Measurements from ENCODE around the gene CALCB. TPM values are rescaled to one million over a fixed set of nuclear protein-coding genes. Genes with fewer than 3 reads are reported as not detected.

CALCB gene
- total and polyA plus RNA-seq, 10 of the 15 experiments (the other 5 are each of a cell fraction or from before 2014, with no cell fraction given), result 0.09 to 0.28 (median 0.12) TPM; not detected in 3

GRCh38 chr11:15095736-15096228 lies 22.4 kb downstream of the CALCB start:
- TF ChIP-seq, protein P1, sequence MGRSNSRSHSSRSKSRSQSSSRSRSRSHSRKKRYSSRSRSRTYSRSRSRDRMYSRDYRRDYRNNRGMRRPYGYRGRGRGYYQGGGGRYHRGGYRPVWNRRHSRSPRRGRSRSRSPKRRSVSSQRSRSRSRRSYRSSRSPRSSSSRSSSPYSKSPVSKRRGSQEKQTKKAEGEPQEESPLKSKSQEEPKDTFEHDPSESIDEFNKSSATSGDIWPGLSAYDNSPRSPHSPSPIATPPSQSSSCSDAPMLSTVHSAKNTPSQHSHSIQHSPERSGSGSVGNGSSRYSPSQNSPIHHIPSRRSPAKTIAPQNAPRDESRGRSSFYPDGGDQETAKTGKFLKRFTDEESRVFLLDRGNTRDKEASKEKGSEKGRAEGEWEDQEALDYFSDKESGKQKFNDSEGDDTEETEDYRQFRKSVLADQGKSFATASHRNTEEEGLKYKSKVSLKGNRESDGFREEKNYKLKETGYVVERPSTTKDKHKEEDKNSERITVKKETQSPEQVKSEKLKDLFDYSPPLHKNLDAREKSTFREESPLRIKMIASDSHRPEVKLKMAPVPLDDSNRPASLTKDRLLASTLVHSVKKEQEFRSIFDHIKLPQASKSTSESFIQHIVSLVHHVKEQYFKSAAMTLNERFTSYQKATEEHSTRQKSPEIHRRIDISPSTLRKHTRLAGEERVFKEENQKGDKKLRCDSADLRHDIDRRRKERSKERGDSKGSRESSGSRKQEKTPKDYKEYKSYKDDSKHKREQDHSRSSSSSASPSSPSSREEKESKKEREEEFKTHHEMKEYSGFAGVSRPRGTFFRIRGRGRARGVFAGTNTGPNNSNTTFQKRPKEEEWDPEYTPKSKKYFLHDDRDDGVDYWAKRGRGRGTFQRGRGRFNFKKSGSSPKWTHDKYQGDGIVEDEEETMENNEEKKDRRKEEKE (IDR thresholded peaks at IDR 0.05), result no peak
- TF ChIP-seq ZSCAN29 (IDR thresholded peaks at IDR 0.05) (no peak), PAX5 (IDR thresholded peaks at IDR 0.05; ENCODE audit: borderline replicate concordance, low read depth, low read length) (no peak), CEBPB (IDR thresholded peaks at IDR 0.05; ENCODE audit: borderline replicate concordance in 1 of 2, low read depth in 2 of 2, low read length in 2 of 2) (no peak), KDM1A (IDR thresholded peaks at IDR 0.05; ENCODE audit: borderline replicate concordance) (no peak), WRNIP1 (IDR thresholded peaks at IDR 0.05; ENCODE audit: borderline replicate concordance, low read depth, low read length) (no peak), RELB (IDR thresholded peaks at IDR 0.05; ENCODE audit: low read depth) (no peak), ZNF274 (IDR thresholded peaks at IDR 0.05; ENCODE audit: insufficient read depth, insufficient read length) (no peak), TCF3 (IDR thresholded peaks at IDR 0.05; ENCODE audit: borderline replicate concordance, insufficient read depth, low read depth, low read length) (no peak), SIX5 (IDR thresholded peaks at IDR 0.05; ENCODE audit: low read depth, low read length, severe bottlenecking) (no peak), NFXL1 (IDR thresholded peaks at IDR 0.05; ENCODE audit: borderline replicate concordance) (no peak), IRF4 (IDR thresholded peaks at IDR 0.05; ENCODE audit: low read depth, low read length) (no peak), NR2F1 (conservative IDR thresholded peaks at IDR 0.05) (no peak), REST (IDR thresholded peaks at IDR 0.05; ENCODE audit: low read depth, low read length) (no peak), DPF2 (IDR thresholded peaks at IDR 0.05) (no peak)
- TF ChIP-seq, protein P2, sequence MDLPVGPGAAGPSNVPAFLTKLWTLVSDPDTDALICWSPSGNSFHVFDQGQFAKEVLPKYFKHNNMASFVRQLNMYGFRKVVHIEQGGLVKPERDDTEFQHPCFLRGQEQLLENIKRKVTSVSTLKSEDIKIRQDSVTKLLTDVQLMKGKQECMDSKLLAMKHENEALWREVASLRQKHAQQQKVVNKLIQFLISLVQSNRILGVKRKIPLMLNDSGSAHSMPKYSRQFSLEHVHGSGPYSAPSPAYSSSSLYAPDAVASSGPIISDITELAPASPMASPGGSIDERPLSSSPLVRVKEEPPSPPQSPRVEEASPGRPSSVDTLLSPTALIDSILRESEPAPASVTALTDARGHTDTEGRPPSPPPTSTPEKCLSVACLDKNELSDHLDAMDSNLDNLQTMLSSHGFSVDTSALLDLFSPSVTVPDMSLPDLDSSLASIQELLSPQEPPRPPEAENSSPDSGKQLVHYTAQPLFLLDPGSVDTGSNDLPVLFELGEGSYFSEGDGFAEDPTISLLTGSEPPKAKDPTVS (IDR thresholded peaks at IDR 0.05; ENCODE audit: low read depth, low read length), result no peak
- H3K4me1 ChIP-seq (ENCODE audit: control insufficient read depth, insufficient read depth, low read length), result no peaks in the 10 kb centered on the region
- in situ Hi-C loops (cut with MboI) (no loop called here), intact Hi-C loops (cut with micrococcal nuclease; ENCODE audit: unreplicated experiment) (no loop called here)
- BruUV-seq (replicated peaks), result no TSS peak
- H2AFZ ChIP-seq (ENCODE audit: control insufficient read depth, low read depth, low read length), result no peak overlapping the region
- H3K9ac ChIP-seq (ENCODE audit: control insufficient read depth, insufficient read depth, low read length), result no peak overlapping the region
- RAD21 ChIA-PET (ENCODE audit: unreplicated experiment), result no interaction called here
- no peaks in the 10 kb centered on the region for H3K36me3 ChIP-seq (ENCODE audit: control insufficient read depth in 2 of 2, insufficient read depth in 2 of 2, low read length in 1 of 2)
- no peak overlapping the region for H3K4me3 ChIP-seq
- H3K27ac ChIP-seq (ENCODE audit: control insufficient read depth, insufficient read depth), result no peak overlapping the region
- no peaks in the 10 kb centered on the region for H3K27me3 ChIP-seq (replicated peaks in 1 of 2; ENCODE audit: control insufficient read depth in 2 of 2, insufficient read depth in 2 of 2, low read length in 1 of 2)
- SMC1A ChIA-PET (ENCODE audit: uncharacterized antibody, unreplicated experiment), result no interaction called here
- ATAC-seq (no peak), FAIRE-seq (no peak), DNase-seq (ENCODE audit: low read depth, low spot score) (no peak)
- no peak overlapping the region for H3K4me2 ChIP-seq (ENCODE audit: control insufficient read depth, insufficient read depth)
- POLR2A ChIA-PET, result no interaction called here
- H3K9me3 ChIP-seq (replicated peaks; ENCODE audit: control insufficient read depth, insufficient read depth, low read length), result no peaks in the 10 kb centered on the region
- H4K20me1 ChIP-seq (ENCODE audit: control insufficient read depth, insufficient read depth), result no peaks in the 10 kb centered on the region
- H3K79me2 ChIP-seq (ENCODE audit: control insufficient read depth, insufficient read depth, low read length), result no peaks in the 10 kb centered on the region
- CTCF ChIA-PET, result interaction anchor here (1.1 to 1.2 kb wide), 2 partner anchors 22 to 64 kb away, joined by 3 to 6 read pairs; no protein-coding TSS in a partner anchor
- WGBS (ENCODE audit: insufficient coverage, insufficient replicate concordance, low lambda C conversion rate, missing lambda C conversion rate), result 17% methylated on average over 2 of the region's 2 CpGs
